Ishikawa (cell line): ENCODE data around the gene GCFC2.

Source experiments
- CEBPB ChIP-seq: IDR thresholded peaks from 2 replicates; pipeline ENCODE4 v1.6.1; 2012
- EP300 ChIP-seq: IDR thresholded peaks from 2 replicates; pipeline ENCODE4 v1.6.1; 2012; ENCODE audit warnings: borderline replicate concordance
- FOXM1 ChIP-seq: IDR thresholded peaks from 2 replicates; pipeline ENCODE4 v1.6.1; 2012; ENCODE audit warnings: low read depth, borderline replicate concordance
- NFIC ChIP-seq: IDR thresholded peaks from 2 replicates; pipeline ENCODE4 v1.6.1; 2012
- RAD21 ChIP-seq: IDR thresholded peaks from 2 replicates; pipeline ENCODE4 v1.6.1; 2012; ENCODE audit warnings: low read depth
- TAF1 ChIP-seq: IDR thresholded peaks from 2 replicates; pipeline ENCODE4 v1.6.1; 2012; ENCODE audit warnings: low read depth, mild to moderate bottlenecking
- TCF12 ChIP-seq: IDR thresholded peaks from 2 replicates; pipeline ENCODE4 v1.6.1; 2012; ENCODE audit warnings: low read depth
- TEAD4 ChIP-seq: IDR thresholded peaks from 2 replicates; pipeline ENCODE4 v1.6.1; 2012
- ZBTB7A ChIP-seq: IDR thresholded peaks from 2 replicates; pipeline ENCODE4 v1.6.1; 2012; ENCODE audit warnings: low read depth
- TF ChIP-seq, protein P1 (sequence below): IDR thresholded peaks from 2 replicates; pipeline ENCODE4 v1.6.1; 2012; ENCODE audit warnings: low read depth, mild to moderate bottlenecking
- TF ChIP-seq, protein P2 (sequence below): IDR thresholded peaks from 2 replicates; pipeline ENCODE4 v1.6.1; 2012

DNA sequence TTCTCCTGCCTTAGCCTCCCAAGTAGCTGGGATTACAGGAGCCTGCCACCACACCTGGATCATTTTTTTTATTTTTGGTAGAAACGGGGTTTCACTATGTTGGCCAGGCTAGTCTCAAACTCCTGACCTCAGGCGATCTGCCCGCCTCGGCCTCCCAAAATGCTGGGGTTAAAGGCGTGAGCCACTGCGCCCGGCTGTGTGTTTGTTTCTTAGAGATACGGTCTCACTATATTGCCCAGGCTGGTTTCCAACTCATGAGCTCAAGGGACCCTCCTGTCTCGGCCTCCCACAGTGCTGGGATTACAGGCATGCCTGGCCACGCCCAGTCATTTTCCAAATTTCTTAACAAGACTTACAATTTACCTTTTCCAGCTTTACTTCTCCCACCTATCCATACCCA is 65.1 kb downstream of the GCFC2 start:
- no peak for TF ChIP-seq TAF1
- no peak for TF ChIP-seq ZBTB7A
- no peak for TF ChIP-seq RAD21
- TF ChIP-seq, protein P1, sequence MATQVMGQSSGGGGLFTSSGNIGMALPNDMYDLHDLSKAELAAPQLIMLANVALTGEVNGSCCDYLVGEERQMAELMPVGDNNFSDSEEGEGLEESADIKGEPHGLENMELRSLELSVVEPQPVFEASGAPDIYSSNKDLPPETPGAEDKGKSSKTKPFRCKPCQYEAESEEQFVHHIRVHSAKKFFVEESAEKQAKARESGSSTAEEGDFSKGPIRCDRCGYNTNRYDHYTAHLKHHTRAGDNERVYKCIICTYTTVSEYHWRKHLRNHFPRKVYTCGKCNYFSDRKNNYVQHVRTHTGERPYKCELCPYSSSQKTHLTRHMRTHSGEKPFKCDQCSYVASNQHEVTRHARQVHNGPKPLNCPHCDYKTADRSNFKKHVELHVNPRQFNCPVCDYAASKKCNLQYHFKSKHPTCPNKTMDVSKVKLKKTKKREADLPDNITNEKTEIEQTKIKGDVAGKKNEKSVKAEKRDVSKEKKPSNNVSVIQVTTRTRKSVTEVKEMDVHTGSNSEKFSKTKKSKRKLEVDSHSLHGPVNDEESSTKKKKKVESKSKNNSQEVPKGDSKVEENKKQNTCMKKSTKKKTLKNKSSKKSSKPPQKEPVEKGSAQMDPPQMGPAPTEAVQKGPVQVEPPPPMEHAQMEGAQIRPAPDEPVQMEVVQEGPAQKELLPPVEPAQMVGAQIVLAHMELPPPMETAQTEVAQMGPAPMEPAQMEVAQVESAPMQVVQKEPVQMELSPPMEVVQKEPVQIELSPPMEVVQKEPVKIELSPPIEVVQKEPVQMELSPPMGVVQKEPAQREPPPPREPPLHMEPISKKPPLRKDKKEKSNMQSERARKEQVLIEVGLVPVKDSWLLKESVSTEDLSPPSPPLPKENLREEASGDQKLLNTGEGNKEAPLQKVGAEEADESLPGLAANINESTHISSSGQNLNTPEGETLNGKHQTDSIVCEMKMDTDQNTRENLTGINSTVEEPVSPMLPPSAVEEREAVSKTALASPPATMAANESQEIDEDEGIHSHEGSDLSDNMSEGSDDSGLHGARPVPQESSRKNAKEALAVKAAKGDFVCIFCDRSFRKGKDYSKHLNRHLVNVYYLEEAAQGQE, result no peak
- TF ChIP-seq, protein P2, sequence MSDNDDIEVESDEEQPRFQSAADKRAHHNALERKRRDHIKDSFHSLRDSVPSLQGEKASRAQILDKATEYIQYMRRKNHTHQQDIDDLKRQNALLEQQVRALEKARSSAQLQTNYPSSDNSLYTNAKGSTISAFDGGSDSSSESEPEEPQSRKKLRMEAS, result no peak
- TF ChIP-seq NFIC, result no peak
- no peak for TF ChIP-seq EP300
- no peak for TF ChIP-seq TCF12
- TF ChIP-seq FOXM1, result no peak
- no peak for TF ChIP-seq TEAD4
- no peak for TF ChIP-seq CEBPB
